Endothelial cell of umbilical vein (primary cell): Measurements from ENCODE around the gene NFYA. TPM values are rescaled to one million over a fixed set of nuclear protein-coding genes. Genes with fewer than 3 reads are reported as not detected.

ENCODE experiments used
- BruUV-seq: library from RNA; stranded (reverse); fragments of 400-500 nt; replicated peaks from 2 replicates; lab custom pipeline; 2021; lab: Mats Ljungman, UMichigan
- CTCF ChIA-PET: fragments of 300-600, 350-600 bp; sonication (Branson Sonifier 250); formaldehyde crosslinking; loops from one replicate; lab custom pipeline; 2021; ENCODE audit warnings: antibody characterized with exemption, inconsistent platforms; lab: Charles Lee
- POLR2A ChIA-PET: fragments of 300-600, 350-600 bp; sonication (Branson Sonifier 250); formaldehyde crosslinking; loops from one replicate; lab custom pipeline; 2021; ENCODE audit warnings: antibody characterized with exemption, inconsistent platforms; lab: Charles Lee
- DNase-seq: peaks from one replicate; pipeline ENCODE4 v3.0.0-alpha.2; 2011; ENCODE audit warnings: low read depth, low spot score
- FAIRE-seq: peaks from 2 replicates; lab custom pipeline; 2011; peaks lifted over from hg19 to GRCh38; lab: Jason Lieb, UNC
- H2AFZ ChIP-seq: 2 replicates; pipeline ENCODE4 v1.6.0; 2012; ENCODE audit warnings: low read depth, low read length, control low read depth, inconsistent platforms
- H3K27ac ChIP-seq: 2 replicates; pipeline ENCODE4 v1.5.1; 2011; ENCODE audit warnings: low read depth, mild to moderate bottlenecking, control low read depth, low read length, moderate library complexity; ENCODE audit not compliant: insufficient read depth
- H3K27me3 ChIP-seq, 2 experiments: 2 replicates each; pipeline versions ENCODE4 v1.6.0 to v1.6.1; 2011; ENCODE audit warnings: low read length in 2 of 2, mixed read lengths in 1 of 2; ENCODE audit not compliant: control insufficient read depth in 2 of 2, insufficient read depth in 2 of 2
- H3K36me3 ChIP-seq, 2 experiments: 2 replicates in 1 of 2; 3 replicates in 1 of 2; pipeline ENCODE4 v1.5.1; 2011; ENCODE audit warnings: low read length in 2 of 2, mild to moderate bottlenecking in 1 of 2, moderate library complexity in 1 of 2; ENCODE audit not compliant: control insufficient read depth in 2 of 2, insufficient read depth in 2 of 2; ENCODE audit errors: extremely low read depth in 1 of 2
- H3K4me1 ChIP-seq: 3 replicates; pipeline ENCODE4 v1.5.1; 2011; ENCODE audit warnings: mild to moderate bottlenecking, low read length; ENCODE audit not compliant: control insufficient read depth, insufficient read depth; ENCODE audit errors: extremely low read depth
- H3K4me2 ChIP-seq: 2 replicates; pipeline ENCODE4 v1.6.1; 2011; ENCODE audit warnings: low read length, control low read depth, mixed read lengths; ENCODE audit not compliant: insufficient read depth
- H3K4me3 ChIP-seq, 3 experiments: fragments of 200-600 bp in 1 of 3; sonication (generic), shearing (Covaris generic) in 1 of 3; replicated peaks in 1 of 3; 2 replicates each; pipeline ENCODE4 v1.5.1; 2011 to 2016; ENCODE audit warnings: control low read depth in 3 of 3, low read length in 3 of 3, mild to moderate bottlenecking in 2 of 3, inconsistent platforms in 1 of 3, low read depth in 1 of 3, moderate library complexity in 1 of 3; ENCODE audit not compliant: insufficient read depth in 1 of 3
- H3K79me2 ChIP-seq: 2 replicates; pipeline ENCODE4 v1.6.0; 2012; ENCODE audit warnings: low read length, inconsistent platforms; ENCODE audit not compliant: control insufficient read depth, insufficient read depth
- H3K9ac ChIP-seq: replicated peaks from 2 replicates; pipeline ENCODE3; 2011; ENCODE audit warnings: low read length, control low read depth; ENCODE audit not compliant: insufficient read depth; ENCODE audit errors: extremely low read depth
- H3K9me1 ChIP-seq: replicated peaks from 3 replicates; pipeline ENCODE4 v1.6.0; 2011; ENCODE audit warnings: mild to moderate bottlenecking, low read length; ENCODE audit not compliant: control insufficient read depth, insufficient read depth; ENCODE audit errors: extremely low read depth
- H3K9me3 ChIP-seq: replicated peaks from 2 replicates; pipeline ENCODE4 v1.5.1; 2012; ENCODE audit warnings: low read length, inconsistent platforms; ENCODE audit not compliant: control insufficient read depth, insufficient read depth
- H4K20me1 ChIP-seq: replicated peaks from 2 replicates; pipeline ENCODE3; 2011; ENCODE audit warnings: mild to moderate bottlenecking, low read length; ENCODE audit not compliant: control insufficient read depth, insufficient read depth; ENCODE audit errors: extremely low read depth
- EZH2 ChIP-seq: IDR thresholded peaks from 2 replicates; pipeline ENCODE4 v1.6.1; 2012; ENCODE audit warnings: borderline replicate concordance, low read depth, mild to moderate bottlenecking, moderate library complexity, low read length, inconsistent platforms; ENCODE audit not compliant: severe bottlenecking
- FOS ChIP-seq: IDR thresholded peaks from 2 replicates; pipeline ENCODE4 v1.6.1; 2011; ENCODE audit warnings: mild to moderate bottlenecking, low read length, moderate library complexity, borderline replicate concordance; ENCODE audit not compliant: insufficient read depth
- GATA2 ChIP-seq: IDR thresholded peaks from 2 replicates; pipeline ENCODE4 v1.7.0; 2011; ENCODE audit warnings: low read depth, mild to moderate bottlenecking, moderate library complexity, mixed read lengths, low read length; ENCODE audit not compliant: insufficient read length, insufficient read depth
- JUN ChIP-seq: IDR thresholded peaks from 2 replicates; pipeline ENCODE4 v1.6.1; 2011; ENCODE audit warnings: borderline replicate concordance, low read depth; ENCODE audit not compliant: insufficient read length, insufficient read depth
- MYC ChIP-seq: IDR thresholded peaks from one replicate; pipeline ENCODE4 v1.6.1; 2011; ENCODE audit warnings: mild to moderate bottlenecking, low read depth, low read length
- POLR2A ChIP-seq: IDR thresholded peaks from 2 replicates; pipeline ENCODE4 v1.6.1; 2012; ENCODE audit warnings: low read depth, mild to moderate bottlenecking, control low read depth, low read length
- POLR2AphosphoS5 ChIP-seq: IDR thresholded peaks from 2 replicates; pipeline ENCODE4 v1.6.1; 2012; ENCODE audit warnings: low read depth, mild to moderate bottlenecking, control low read depth, low read length, moderate library complexity; ENCODE audit not compliant: insufficient read depth
- dilution Hi-C: fragments of 300-500 bp; cut with MboI; formaldehyde crosslinking; loops from one replicate; pipeline ENCODE4 v1.15.0; 2019; ENCODE audit warnings: low sequenced_read_pairs; ENCODE audit not compliant: extremely low pct_ligation_motif_present
- intact Hi-C: fragments of 100-400 bp; cut with micrococcal nuclease; formaldehyde crosslinking; loops from one replicate; pipeline ENCODE4 v1.10.0; 2022
- polyA plus RNA-seq, 4 experiments: library from polyadenylated mRNA; depleted of rRNA in 3 of 4; stranded (reverse) in 3 of 4; unstranded in 1 of 4; fragments of >200 nt; gene quantifications; 2 replicates each; pipeline versions ENCODE4 v1.2.1 to v1.2.3, GENCODE V29; 2011 to 2012; ENCODE audit warnings: missing spikeins in 1 of 4
- total RNA-seq: library from RNA; stranded (reverse); gene quantifications from 2 replicates; pipeline ENCODE4 v1.2.3, GENCODE V29; 2021
- TF ChIP-seq, protein P1 (sequence below), 2 donors: IDR thresholded peaks; 1 replicate in 1 of 2; 2 replicates in 1 of 2; pipeline ENCODE4 v1.5.1; 2011; ENCODE audit warnings: low read length in 2 of 2, mild to moderate bottlenecking in 2 of 2, moderate library complexity in 2 of 2, control low read depth in 1 of 2, inconsistent platforms in 1 of 2, low read depth in 1 of 2; ENCODE audit not compliant: insufficient read depth in 1 of 2; ENCODE audit errors: extremely low read depth in 1 of 2
- TF ChIP-seq, protein P2 (sequence below): IDR thresholded peaks from 2 replicates; pipeline ENCODE4 v1.6.1; 2011; ENCODE audit not compliant: insufficient read depth, insufficient read length

NFYA gene
- total and polyA plus RNA-seq, 2 donors (not counting 3 experiments of a cell fraction or from before 2014, with no cell fraction given) = 13.1 to 29.0 TPM

DNA sequence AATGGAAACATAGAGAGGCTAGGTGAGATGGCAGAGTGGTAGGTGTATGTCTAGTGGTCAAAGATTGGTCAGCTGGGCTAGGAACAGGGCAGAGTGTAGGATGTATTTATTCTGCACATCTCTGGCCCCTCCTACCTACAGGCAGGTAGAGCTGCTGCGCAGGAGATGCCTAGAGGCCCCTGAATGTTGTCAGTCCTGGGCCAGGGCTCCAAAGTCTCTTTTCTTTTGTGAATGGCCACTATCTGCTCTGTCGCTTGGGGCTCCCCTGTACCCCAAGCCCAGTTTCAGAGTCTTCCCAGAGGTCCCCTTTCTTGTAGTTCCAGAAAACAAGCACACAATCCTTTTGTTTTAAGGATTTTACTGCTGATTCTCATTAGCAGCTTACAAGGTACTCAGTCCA is 25.5 kb upstream of the NFYA start:
- H4K20me1 ChIP-seq = no peaks in the 10 kb centered on the region
- FAIRE-seq = no peak
- CTCF ChIA-PET = interaction anchor here (1.1 to 1.6 kb wide), 3 partner anchors 8 to 17 kb away, joined by 3 to 10 read pairs (median 4); no protein-coding TSS in a partner anchor

More for the DNA sequence above, 25.5 kb upstream of the NFYA start:
- no peak for DNase-seq
- H3K27ac ChIP-seq = no peak overlapping the region
- no peak overlapping the region for H3K9ac ChIP-seq
- peaks cover 0 to 2% of the 10 kb centered on the region in 2 experiments for H3K27me3 ChIP-seq
- no peaks in the 10 kb centered on the region for H3K79me2 ChIP-seq
- H3K9me3 ChIP-seq = no peaks in the 10 kb centered on the region
- H2AFZ ChIP-seq = no peak overlapping the region
- no peak overlapping the region for H3K4me3 ChIP-seq
- BruUV-seq = no TSS peak
- H3K4me1 ChIP-seq = peaks cover 7% of the 10 kb centered on the region
- no peak for TF ChIP-seq POLR2AphosphoS5
- TF ChIP-seq EZH2 = no peak
- TF ChIP-seq JUN = no peak
- TF ChIP-seq, protein P1, sequence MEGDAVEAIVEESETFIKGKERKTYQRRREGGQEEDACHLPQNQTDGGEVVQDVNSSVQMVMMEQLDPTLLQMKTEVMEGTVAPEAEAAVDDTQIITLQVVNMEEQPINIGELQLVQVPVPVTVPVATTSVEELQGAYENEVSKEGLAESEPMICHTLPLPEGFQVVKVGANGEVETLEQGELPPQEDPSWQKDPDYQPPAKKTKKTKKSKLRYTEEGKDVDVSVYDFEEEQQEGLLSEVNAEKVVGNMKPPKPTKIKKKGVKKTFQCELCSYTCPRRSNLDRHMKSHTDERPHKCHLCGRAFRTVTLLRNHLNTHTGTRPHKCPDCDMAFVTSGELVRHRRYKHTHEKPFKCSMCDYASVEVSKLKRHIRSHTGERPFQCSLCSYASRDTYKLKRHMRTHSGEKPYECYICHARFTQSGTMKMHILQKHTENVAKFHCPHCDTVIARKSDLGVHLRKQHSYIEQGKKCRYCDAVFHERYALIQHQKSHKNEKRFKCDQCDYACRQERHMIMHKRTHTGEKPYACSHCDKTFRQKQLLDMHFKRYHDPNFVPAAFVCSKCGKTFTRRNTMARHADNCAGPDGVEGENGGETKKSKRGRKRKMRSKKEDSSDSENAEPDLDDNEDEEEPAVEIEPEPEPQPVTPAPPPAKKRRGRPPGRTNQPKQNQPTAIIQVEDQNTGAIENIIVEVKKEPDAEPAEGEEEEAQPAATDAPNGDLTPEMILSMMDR (IDR thresholded peaks at IDR 0.05; ENCODE audit: extremely low read depth in 1 of 2, insufficient read depth in 1 of 2, low read depth in 1 of 2, low read length in 2 of 2) = no peak
- TF ChIP-seq GATA2 = no peak
- no peak for TF ChIP-seq POLR2A
- TF ChIP-seq, protein P2, sequence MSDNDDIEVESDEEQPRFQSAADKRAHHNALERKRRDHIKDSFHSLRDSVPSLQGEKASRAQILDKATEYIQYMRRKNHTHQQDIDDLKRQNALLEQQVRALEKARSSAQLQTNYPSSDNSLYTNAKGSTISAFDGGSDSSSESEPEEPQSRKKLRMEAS = no peak
- TF ChIP-seq FOS = no peak
- no peak for TF ChIP-seq MYC
- no peaks in the 10 kb centered on the region for H3K9me1 ChIP-seq
- intact Hi-C loops (no loop called here), dilution Hi-C loops (no loop called here)
- H3K36me3 ChIP-seq = no peaks in the 10 kb centered on the region
- H3K4me2 ChIP-seq = no peak overlapping the region
- POLR2A ChIA-PET = no interaction called here
